SK-N-SH (cell line): ENCODE measurements around the gene LBX1.

ENCODE experiments used
- CTCF ChIP-seq: fragments of 200-600 bp; sonication (generic); IDR thresholded peaks from 2 replicates; pipeline ENCODE4 v1.6.1; 2017; ENCODE audit warnings: antibody characterized with exemption, mild to moderate bottlenecking, moderate library complexity
- POLR2AphosphoS5 ChIP-seq: IDR thresholded peaks from 2 replicates; pipeline ENCODE4 v1.6.1; 2012; ENCODE audit warnings: low read depth, low read length
- YY1 ChIP-seq: IDR thresholded peaks from 2 replicates; pipeline ENCODE4 v1.4.0; 2012; ENCODE audit warnings: low read depth, mild to moderate bottlenecking

GRCh38 chr10:101237081-101237981, 8.1 kb upstream of the LBX1 start:
- TF ChIP-seq YY1 (no peak), POLR2AphosphoS5 (no peak), CTCF (no peak)
